HL-60 (cell line): Measurements from ENCODE around the gene RNGTT.

Experiments used
- POLR2AphosphoS5 ChIP-seq: IDR thresholded peaks from 2 replicates; pipeline ENCODE4 v1.6.1; 2012; ENCODE audit warnings: low read depth
- TF ChIP-seq, protein P1 (sequence below): IDR thresholded peaks from one replicate; pipeline ENCODE4 v1.5.1; 2011; ENCODE audit warnings: low read length, control low read depth, inconsistent platforms; ENCODE audit not compliant: insufficient read depth

DNA sequence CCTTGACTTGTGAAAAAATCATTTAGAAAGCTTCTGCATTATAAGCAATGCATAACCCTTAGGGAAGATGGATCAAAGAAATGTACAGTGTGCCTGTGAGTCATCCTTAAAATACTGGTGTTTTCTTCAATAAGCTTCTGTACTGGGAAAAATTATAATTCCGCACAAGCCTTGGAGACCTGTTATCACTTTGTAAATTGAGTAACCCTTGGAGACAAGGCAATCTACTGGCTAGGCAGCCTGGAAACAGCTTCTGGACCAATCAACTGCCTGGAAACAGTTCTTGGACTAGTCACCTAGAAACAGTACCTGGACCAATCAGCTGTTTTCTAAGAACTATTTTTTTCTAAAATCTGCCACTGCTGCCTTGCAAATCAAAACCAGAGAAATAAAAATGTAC lies 25.8 kb upstream of the RNGTT start:
- TF ChIP-seq POLR2AphosphoS5, result no peak
- TF ChIP-seq, protein P1, sequence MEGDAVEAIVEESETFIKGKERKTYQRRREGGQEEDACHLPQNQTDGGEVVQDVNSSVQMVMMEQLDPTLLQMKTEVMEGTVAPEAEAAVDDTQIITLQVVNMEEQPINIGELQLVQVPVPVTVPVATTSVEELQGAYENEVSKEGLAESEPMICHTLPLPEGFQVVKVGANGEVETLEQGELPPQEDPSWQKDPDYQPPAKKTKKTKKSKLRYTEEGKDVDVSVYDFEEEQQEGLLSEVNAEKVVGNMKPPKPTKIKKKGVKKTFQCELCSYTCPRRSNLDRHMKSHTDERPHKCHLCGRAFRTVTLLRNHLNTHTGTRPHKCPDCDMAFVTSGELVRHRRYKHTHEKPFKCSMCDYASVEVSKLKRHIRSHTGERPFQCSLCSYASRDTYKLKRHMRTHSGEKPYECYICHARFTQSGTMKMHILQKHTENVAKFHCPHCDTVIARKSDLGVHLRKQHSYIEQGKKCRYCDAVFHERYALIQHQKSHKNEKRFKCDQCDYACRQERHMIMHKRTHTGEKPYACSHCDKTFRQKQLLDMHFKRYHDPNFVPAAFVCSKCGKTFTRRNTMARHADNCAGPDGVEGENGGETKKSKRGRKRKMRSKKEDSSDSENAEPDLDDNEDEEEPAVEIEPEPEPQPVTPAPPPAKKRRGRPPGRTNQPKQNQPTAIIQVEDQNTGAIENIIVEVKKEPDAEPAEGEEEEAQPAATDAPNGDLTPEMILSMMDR, result no peak
